PC-3 (cell line): ENCODE results near the gene KCNQ5.

Experiments used
- EZH2 ChIP-seq: fragments of 300-600 bp; sonication (generic); IDR thresholded peaks from one replicate; pipeline ENCODE4 v1.6.1; 2017; ENCODE audit warnings: antibody characterized with exemption, mild to moderate bottlenecking, low read length; ENCODE audit not compliant: unreplicated experiment
- EZH2phosphoT487 ChIP-seq: fragments of 300-600 bp; sonication (generic); IDR thresholded peaks from 2 replicates; pipeline ENCODE4 v1.6.1; 2018; ENCODE audit warnings: mild to moderate bottlenecking, antibody characterized with exemption, low read length, borderline replicate concordance
- TF ChIP-seq, protein P1 (sequence below): fragments of 300-600 bp; sonication (generic); conservative IDR thresholded peaks from 2 replicates; pipeline ENCODE4 v1.5.1; 2017; ENCODE audit warnings: antibody characterized with exemption, low read depth, mild to moderate bottlenecking, low read length

DNA sequence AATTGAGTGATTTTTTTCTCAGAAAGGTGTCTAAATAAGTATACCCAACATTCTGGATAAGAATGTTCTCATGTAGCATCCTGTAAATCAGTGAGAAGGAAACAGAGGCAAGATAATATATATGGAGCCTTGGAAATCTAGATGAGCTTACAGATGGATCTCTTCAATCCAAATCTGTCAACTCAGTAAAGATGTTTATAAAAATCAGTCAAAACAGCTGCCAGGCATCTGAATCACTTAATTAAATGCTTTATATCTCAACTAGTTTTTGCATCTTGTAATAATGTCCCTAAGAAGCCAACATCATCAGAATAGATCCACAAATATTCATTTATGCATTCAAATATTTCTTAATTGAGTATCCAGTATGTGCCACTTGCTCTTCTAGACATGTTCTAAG is 303.3 kb downstream of the KCNQ5 start:
- TF ChIP-seq, protein P1, sequence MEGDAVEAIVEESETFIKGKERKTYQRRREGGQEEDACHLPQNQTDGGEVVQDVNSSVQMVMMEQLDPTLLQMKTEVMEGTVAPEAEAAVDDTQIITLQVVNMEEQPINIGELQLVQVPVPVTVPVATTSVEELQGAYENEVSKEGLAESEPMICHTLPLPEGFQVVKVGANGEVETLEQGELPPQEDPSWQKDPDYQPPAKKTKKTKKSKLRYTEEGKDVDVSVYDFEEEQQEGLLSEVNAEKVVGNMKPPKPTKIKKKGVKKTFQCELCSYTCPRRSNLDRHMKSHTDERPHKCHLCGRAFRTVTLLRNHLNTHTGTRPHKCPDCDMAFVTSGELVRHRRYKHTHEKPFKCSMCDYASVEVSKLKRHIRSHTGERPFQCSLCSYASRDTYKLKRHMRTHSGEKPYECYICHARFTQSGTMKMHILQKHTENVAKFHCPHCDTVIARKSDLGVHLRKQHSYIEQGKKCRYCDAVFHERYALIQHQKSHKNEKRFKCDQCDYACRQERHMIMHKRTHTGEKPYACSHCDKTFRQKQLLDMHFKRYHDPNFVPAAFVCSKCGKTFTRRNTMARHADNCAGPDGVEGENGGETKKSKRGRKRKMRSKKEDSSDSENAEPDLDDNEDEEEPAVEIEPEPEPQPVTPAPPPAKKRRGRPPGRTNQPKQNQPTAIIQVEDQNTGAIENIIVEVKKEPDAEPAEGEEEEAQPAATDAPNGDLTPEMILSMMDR = no peak
- no peak for TF ChIP-seq EZH2
- no peak for TF ChIP-seq EZH2phosphoT487
